ENCODE measurements around the gene HTRA1.

HTRA1 gene

DNA sequence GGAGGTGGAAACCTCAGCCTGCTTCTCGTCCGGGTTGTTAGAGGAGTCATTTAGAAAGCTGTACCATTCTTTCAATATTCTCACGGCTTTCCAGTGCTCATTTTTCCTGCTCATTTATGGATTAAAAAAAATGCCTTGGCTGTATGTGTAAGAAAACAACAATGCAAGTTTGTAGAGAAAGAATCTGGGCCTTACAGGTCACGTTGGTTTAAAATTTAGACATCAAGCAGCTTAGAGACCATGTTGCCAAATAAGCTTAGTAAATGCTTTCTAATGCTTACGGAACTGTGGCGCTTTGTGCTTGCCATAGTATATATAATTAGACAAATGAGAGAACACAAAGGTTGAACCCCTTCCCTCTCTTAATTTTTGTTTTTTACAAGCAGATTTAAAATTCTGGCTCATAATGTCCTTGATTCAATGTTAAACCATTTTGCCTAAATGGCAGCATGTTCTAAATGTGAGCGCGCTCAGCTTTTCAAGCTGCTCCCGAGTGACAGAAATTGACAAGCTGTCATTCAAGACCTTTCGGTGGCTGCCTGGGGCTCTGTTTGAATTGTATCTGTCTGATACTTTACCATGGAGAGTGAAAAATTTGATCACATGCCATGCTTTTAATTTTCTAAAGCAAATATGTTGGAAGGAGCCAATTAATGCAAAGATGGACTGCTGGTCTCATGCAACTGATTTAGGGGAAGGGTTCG, 5.8 kb upstream of the HTRA1 start:
- H3K9me3 ChIP-seq (ENCODE audit: insufficient read depth, low read depth, low read length): no peaks in the 10 kb centered on the region
- no peak overlapping the region for H3K9ac ChIP-seq (ENCODE audit: low read depth, low read length)
- H3K27ac ChIP-seq (ENCODE audit: low read length): no peak overlapping the region
- peaks cover 35% of the 10 kb centered on the region for H3K27me3 ChIP-seq (ENCODE audit: insufficient read depth, low read length)
- H3K4me3 ChIP-seq (ENCODE audit: low read length): no peak overlapping the region
- H3K36me3 ChIP-seq (ENCODE audit: insufficient read depth, low read depth, low read length): no peaks in the 10 kb centered on the region
- no peaks in the 10 kb centered on the region for H3K4me1 ChIP-seq (ENCODE audit: insufficient read depth, low read length)

DNA sequence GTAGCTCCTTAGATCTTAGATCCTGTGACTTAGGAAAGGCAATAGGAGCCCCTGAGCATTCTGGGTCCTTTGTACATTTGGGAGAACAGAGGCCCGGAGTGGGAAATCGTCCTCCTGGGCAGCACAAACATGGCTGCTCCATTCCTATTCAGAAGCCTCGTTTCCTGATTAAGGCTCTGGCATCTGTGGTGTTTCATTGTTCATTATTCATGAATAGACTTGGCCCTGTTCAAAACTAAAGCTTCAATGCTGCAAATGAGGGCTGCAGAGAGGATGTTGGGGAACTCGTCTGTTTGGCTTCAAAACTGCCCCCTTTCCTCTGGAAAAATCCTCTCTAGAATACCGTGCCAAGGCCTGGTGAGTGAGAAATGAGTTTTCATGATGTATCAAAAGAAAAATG, 3.4 kb upstream of the HTRA1 start:
- Histone ChIP-seq H3K9ac (ENCODE audit: low read depth, low read length) (no peak overlapping the region), H3K9me3 (ENCODE audit: insufficient read depth, low read depth, low read length) (no peaks in the 10 kb centered on the region; the same call in 1 of the 2 replicates), H3K27ac (ENCODE audit: low read length) (no peak overlapping the region), H3K27me3 (ENCODE audit: insufficient read depth, low read length) (peaks cover 55% of the 10 kb centered on the region), H3K36me3 (ENCODE audit: insufficient read depth, low read depth, low read length) (no peaks in the 10 kb centered on the region), H3K4me3 (ENCODE audit: low read length) (no peak overlapping the region), H3K4me1 (ENCODE audit: insufficient read depth, low read length) (no peaks in the 10 kb centered on the region; the same call in 1 of the 2 replicates)

DNA sequence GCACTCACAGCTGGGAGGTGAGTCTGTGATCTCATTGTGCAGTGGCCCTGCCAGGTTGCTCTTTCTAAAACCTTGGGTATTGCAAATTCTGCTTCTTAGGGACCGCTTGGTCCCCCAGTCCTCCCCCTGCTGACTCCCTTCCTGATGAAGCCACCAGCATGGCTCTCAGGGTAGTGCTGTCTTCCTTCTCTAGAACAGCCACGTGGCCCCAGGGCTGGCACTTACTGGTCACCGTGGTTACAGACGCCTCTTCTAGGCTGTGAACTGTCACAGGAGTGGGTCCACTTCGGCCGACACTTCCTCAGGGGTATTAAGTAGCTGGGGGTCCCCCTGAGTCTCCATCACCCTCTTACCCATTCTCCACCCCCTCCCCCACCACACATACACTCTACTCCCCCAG, 2.7 kb upstream of the HTRA1 start:
- Histone ChIP-seq H3K9me3 (ENCODE audit: insufficient read depth, low read depth, low read length) (no peaks in the 10 kb centered on the region; the same call in 1 of the 2 replicates), H3K4me1 (ENCODE audit: insufficient read depth, low read length) (peaks cover 3% of the 10 kb centered on the region; the same call in 1 of the 2 replicates), H3K36me3 (ENCODE audit: insufficient read depth, low read depth, low read length) (no peaks in the 10 kb centered on the region), H3K27me3 (ENCODE audit: insufficient read depth, low read length) (peaks cover 62% of the 10 kb centered on the region), H3K9ac (ENCODE audit: low read depth, low read length) (no peak overlapping the region), H3K27ac (ENCODE audit: low read length) (no peak overlapping the region), H3K4me3 (ENCODE audit: low read length) (no peak overlapping the region)

DNA sequence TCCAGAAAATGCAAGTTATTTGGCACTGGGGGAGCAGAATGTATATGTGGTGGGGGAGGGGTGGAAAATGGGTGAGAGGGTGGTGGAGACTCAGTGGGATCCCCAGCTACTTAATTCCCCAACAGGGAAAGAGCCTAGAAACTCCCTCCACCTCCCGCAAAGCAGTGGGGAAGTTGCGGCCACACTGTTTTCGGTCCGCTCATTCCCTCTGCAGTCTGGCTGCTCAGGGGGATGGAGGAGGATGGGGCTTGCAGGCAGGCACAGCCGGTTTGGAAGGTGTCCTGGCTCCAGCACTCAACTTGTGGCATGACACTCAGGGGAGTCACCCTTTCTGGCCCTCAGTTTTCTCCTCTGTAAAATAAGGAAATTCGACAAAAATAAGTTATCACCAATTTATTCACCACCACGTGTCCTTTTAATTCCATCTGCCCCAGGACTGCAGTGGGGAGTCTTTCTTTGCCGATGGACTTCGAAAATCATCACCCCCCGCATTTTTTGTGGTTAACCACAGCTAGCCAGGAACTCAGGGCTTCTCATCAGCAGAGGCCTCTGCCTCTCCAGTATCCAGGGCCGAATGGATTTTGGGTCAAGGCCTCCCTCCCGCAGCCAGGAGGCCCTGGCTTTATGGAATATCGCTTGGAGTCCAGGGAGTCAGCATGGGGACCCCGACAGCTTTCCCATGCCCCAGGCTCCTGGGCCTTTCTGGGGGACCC, 1.6 kb upstream of the HTRA1 start:
- Histone ChIP-seq H3K36me3 (ENCODE audit: insufficient read depth, low read depth, low read length) (no peaks in the 10 kb centered on the region), H3K27me3 (ENCODE audit: insufficient read depth, low read length) (peaks cover 73% of the 10 kb centered on the region), H3K9ac (ENCODE audit: low read depth, low read length) (no peak overlapping the region), H3K4me1 (ENCODE audit: insufficient read depth, low read length) (peaks cover 3% of the 10 kb centered on the region; the same call in 1 of the 2 replicates), H3K9me3 (ENCODE audit: insufficient read depth, low read depth, low read length) (no peaks in the 10 kb centered on the region; the same call in 1 of the 2 replicates), H3K27ac (ENCODE audit: low read length) (no peak overlapping the region), H3K4me3 (ENCODE audit: low read length) (no peak overlapping the region)

DNA sequence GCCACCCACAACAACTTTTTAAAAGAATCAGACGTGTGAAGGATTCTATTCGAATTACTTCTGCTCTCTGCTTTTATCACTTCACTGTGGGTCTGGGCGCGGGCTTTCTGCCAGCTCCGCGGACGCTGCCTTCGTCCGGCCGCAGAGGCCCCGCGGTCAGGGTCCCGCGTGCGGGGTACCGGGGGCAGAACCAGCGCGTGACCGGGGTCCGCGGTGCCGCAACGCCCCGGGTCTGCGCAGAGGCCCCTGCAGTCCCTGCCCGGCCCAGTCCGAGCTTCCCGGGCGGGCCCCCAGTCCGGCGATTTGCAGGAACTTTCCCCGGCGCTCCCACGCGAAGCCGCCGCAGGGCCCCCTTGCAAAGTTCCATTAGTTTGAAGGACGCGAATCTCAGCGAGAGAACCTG, 461 bp upstream of the HTRA1 start:
- Histone ChIP-seq H3K9ac (ENCODE audit: low read depth, low read length) (no peak overlapping the region), H3K27me3 (ENCODE audit: insufficient read depth, low read length) (peaks cover 84% of the 10 kb centered on the region), H3K4me1 (ENCODE audit: insufficient read depth, low read length) (peaks cover 3% of the 10 kb centered on the region; the same call in 1 of the 2 replicates), H3K9me3 (ENCODE audit: insufficient read depth, low read depth, low read length) (no peaks in the 10 kb centered on the region; the same call in 1 of the 2 replicates), H3K27ac (ENCODE audit: low read length) (no peak overlapping the region), H3K36me3 (ENCODE audit: insufficient read depth, low read depth, low read length) (no peaks in the 10 kb centered on the region), H3K4me3 (ENCODE audit: low read length) (peak overlapping the region; percentile 48; the same call in 1 of the 2 replicates)

DNA sequence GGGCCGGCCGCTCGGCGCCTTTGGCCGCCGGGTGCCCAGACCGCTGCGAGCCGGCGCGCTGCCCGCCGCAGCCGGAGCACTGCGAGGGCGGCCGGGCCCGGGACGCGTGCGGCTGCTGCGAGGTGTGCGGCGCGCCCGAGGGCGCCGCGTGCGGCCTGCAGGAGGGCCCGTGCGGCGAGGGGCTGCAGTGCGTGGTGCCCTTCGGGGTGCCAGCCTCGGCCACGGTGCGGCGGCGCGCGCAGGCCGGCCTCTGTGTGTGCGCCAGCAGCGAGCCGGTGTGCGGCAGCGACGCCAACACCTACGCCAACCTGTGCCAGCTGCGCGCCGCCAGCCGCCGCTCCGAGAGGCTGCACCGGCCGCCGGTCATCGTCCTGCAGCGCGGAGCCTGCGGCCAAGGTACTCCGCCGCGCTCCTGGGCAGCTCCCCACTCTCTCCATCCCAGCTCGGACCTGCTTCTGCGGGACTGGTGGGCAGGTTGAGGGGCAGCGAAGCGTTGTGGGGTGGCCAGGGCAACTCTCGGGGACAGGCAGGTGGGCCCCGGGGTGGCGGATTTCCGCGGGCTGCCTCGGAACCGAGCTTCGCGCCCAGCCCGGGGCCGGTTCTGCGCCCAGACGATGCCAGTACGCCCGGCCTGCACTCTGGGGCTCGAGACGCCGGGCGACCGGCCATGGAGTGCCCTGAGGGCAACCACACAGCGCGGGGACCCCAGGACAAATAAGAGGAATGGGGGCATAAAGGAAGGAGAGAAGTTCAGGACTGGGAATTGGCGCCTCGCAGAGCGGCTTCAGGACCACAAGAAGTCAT, 578 bp downstream of the HTRA1 start:
- Histone ChIP-seq H3K27me3 (ENCODE audit: insufficient read depth, low read length) (peaks cover 91% of the 10 kb centered on the region), H3K9ac (ENCODE audit: low read depth, low read length) (peak overlapping the region; percentile 18; the same call in 1 of the 2 replicates), H3K36me3 (ENCODE audit: insufficient read depth, low read depth, low read length) (no peaks in the 10 kb centered on the region), H3K27ac (ENCODE audit: low read length) (no peak overlapping the region), H3K9me3 (ENCODE audit: insufficient read depth, low read depth, low read length) (no peaks in the 10 kb centered on the region; the same call in 1 of the 2 replicates), H3K4me3 (ENCODE audit: low read length) (peak overlapping the region; percentile 76), H3K4me1 (ENCODE audit: insufficient read depth, low read length) (peaks cover 3% of the 10 kb centered on the region; the same call in 1 of the 2 replicates)

DNA sequence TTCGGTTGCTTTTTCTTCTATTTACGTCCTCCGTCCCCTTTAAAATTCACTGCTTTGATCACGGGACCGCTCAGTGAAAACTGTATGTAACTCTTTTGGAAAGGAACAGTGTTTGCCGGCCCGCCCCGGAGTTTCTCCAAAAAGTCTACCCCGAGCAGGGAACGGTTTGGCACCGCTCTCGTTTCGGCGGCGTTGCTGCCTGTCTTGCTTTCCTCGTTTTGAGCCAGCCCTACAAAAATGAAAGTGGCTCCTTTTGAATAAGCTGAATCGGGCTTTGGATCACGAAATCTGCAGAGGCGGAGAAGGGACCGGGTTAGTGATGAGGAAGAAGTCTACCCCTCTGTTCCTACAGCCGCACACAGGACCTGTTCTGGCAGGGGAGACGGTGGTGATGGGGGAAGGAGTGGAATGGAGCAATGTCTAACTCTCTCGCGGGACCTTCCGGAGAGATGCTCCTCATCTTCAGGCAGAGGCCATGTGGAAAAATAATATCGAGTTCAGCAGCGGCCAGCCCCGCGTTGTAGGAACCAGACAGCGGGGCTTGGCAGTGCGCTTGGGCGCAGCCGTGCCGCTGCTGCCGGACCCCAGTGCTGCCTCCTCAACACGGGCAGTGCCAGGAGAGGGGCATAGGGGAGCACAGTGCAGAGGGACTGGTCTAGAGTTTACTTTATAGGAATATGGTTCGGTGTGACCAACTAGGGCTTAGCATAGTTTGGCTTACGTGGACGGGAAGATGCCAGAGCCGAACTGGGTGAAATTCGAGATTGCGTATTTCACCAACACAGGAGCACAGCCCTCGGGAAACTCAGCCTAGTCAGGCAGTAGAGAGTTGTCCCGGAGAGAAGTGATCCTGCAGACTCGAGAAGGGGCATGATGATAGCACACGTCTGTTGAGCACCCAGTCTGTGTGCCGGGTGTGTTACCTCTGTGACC, 1.4 kb downstream of the HTRA1 start:
- H3K27ac ChIP-seq (ENCODE audit: low read length): no peak overlapping the region
- no peaks in the 10 kb centered on the region; the same call in 1 of the 2 replicates for H3K9me3 ChIP-seq (ENCODE audit: insufficient read depth, low read depth, low read length)
- H3K36me3 ChIP-seq (ENCODE audit: insufficient read depth, low read depth, low read length): no peaks in the 10 kb centered on the region
- H3K4me1 ChIP-seq (ENCODE audit: insufficient read depth, low read length): peaks cover 3% of the 10 kb centered on the region; the same call in 1 of the 2 replicates
- peak overlapping the region; percentile 18; the same call in 1 of the 2 replicates for H3K9ac ChIP-seq (ENCODE audit: low read depth, low read length)
- peaks cover 84% of the 10 kb centered on the region for H3K27me3 ChIP-seq (ENCODE audit: insufficient read depth, low read length)
- H3K4me3 ChIP-seq (ENCODE audit: low read length): peak overlapping the region; percentile 76

DNA sequence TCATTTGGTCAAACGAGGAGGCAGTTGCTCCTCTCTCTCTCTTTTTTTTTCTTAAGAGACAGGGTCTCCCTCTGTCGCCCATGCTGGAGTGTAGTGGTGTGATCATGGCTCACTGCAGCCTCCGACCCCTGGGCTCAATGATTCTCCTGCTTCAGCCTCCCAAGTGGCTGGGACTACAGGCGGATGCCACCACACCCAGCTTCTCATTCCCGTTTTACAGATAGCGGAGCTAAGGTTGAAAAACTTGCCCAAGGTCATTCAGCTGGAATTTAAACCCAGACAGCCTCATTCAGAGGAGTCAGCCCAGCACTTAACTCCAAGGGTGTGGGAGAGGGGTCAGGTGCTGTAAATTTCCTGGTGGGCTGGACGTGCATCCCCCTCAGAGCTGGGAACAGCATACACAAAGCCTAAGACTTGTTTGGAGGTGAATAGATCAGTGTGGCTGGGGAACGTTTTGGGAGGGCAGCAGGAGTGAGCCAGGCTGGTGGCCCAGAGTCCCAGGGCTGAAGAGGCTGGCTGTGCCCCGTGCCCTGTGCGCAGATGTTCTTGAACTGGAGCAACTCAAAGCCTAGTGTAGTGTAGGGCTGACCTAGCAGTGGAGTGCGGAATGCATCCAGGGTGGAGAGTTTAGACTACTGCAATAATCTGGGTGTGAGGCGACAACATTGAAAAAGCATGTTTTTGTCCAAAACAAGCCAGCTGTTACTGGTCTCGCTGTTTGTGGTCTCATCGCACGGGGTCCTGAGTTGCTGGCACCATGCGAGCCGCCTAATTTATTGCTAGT, 2.3 kb downstream of the HTRA1 start:
- peaks cover 3% of the 10 kb centered on the region; the same call in 1 of the 2 replicates for H3K4me1 ChIP-seq (ENCODE audit: insufficient read depth, low read length)
- no peak overlapping the region for H3K27ac ChIP-seq (ENCODE audit: low read length)
- H3K9me3 ChIP-seq (ENCODE audit: insufficient read depth, low read depth, low read length): no peaks in the 10 kb centered on the region; the same call in 1 of the 2 replicates
- no peaks in the 10 kb centered on the region for H3K36me3 ChIP-seq (ENCODE audit: insufficient read depth, low read depth, low read length)
- no peak overlapping the region; the same call in 1 of the 2 replicates for H3K4me3 ChIP-seq (ENCODE audit: low read length)
- H3K27me3 ChIP-seq (ENCODE audit: insufficient read depth, low read length): peaks cover 76% of the 10 kb centered on the region
- no peak overlapping the region for H3K9ac ChIP-seq (ENCODE audit: low read depth, low read length)

DNA sequence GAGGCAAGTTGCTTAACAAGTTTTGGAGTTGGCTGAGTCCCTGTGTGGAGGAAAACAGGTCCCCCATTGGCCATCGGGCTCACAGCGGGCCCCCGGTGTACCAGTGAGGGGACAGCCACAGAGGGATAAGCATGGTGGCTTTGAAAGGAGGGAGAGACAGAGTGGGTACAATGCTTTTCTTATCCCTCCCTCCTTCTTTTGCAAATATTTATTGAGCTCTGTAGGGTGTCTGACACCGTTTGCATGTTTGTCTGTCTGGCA, 2.8 kb downstream of the HTRA1 start:
- Histone ChIP-seq H3K27ac (ENCODE audit: low read length) (no peak overlapping the region), H3K4me3 (ENCODE audit: low read length) (no peak overlapping the region), H3K27me3 (ENCODE audit: insufficient read depth, low read length) (peaks cover 70% of the 10 kb centered on the region), H3K9me3 (ENCODE audit: insufficient read depth, low read depth, low read length) (no peaks in the 10 kb centered on the region; the same call in 1 of the 2 replicates), H3K36me3 (ENCODE audit: insufficient read depth, low read depth, low read length) (no peaks in the 10 kb centered on the region), H3K4me1 (ENCODE audit: insufficient read depth, low read length) (peaks cover 3% of the 10 kb centered on the region; the same call in 1 of the 2 replicates), H3K9ac (ENCODE audit: low read depth, low read length) (no peak overlapping the region)

DNA sequence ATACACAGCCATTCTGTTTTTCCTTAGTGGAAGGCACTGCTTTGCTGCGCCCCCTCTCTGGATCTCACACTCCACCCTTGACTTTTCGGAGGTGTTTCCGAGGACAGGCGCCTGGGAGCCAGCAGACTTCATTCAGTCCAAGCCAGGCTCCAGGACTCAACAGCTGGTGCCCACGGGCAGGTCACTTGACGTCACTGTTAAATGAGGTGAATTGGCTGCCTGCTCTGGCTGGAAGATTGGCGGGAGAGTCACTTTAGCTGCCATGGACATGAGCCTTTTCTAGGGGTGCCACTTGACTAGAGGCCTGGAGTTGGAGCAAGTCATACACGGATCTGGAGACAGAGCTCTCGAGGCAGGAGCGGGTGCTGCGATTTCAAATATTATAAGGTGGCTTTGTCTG, 3.2 kb downstream of the HTRA1 start:
- no peaks in the 10 kb centered on the region for H3K36me3 ChIP-seq (ENCODE audit: insufficient read depth, low read depth, low read length)
- H3K9me3 ChIP-seq (ENCODE audit: insufficient read depth, low read depth, low read length): no peaks in the 10 kb centered on the region; the same call in 1 of the 2 replicates
- H3K4me3 ChIP-seq (ENCODE audit: low read length): no peak overlapping the region
- peaks cover 66% of the 10 kb centered on the region for H3K27me3 ChIP-seq (ENCODE audit: insufficient read depth, low read length)
- H3K4me1 ChIP-seq (ENCODE audit: insufficient read depth, low read length): peaks cover 3% of the 10 kb centered on the region; the same call in 1 of the 2 replicates
- no peak overlapping the region for H3K27ac ChIP-seq (ENCODE audit: low read length)
- no peak overlapping the region for H3K9ac ChIP-seq (ENCODE audit: low read depth, low read length)

All from iPS-20b (cell line).